BJ (cell line): ENCODE results near the gene MUC6. TPM values are rescaled to one million over a fixed set of nuclear protein-coding genes. Genes with fewer than 3 reads are reported as not detected.

Experiments used
- CTCF ChIA-PET: fragments of 350-600 bp; formaldehyde crosslinking; extraction: SDS; loops from one replicate; lab custom pipeline; 2021; ENCODE audit warnings: antibody characterized with exemption, inconsistent platforms; lab: Yijun Ruan, JAX
- POLR2A ChIA-PET: fragments of 300-600 bp; sonication (Branson Sonifier 250); formaldehyde crosslinking; extraction: SDS; loops from one replicate; lab custom pipeline; 2021; ENCODE audit warnings: antibody characterized with exemption; lab: Charles Lee
- DNase-seq: peaks from one replicate; pipeline ENCODE4 v3.0.0-alpha.2; 2011; ENCODE audit warnings: low read depth
- H3K27me3 ChIP-seq: 2 replicates; pipeline ENCODE4 v1.6.0; 2011; ENCODE audit warnings: low read length; ENCODE audit not compliant: control insufficient read depth, insufficient read depth
- H3K36me3 ChIP-seq: 2 replicates; pipeline ENCODE4 v1.5.1; 2011; ENCODE audit warnings: low read length; ENCODE audit not compliant: control insufficient read depth, insufficient read depth
- H3K4me3 ChIP-seq: 2 replicates; pipeline ENCODE4 v1.5.1; 2011; ENCODE audit warnings: low read depth, mild to moderate bottlenecking, control low read depth, low read length
- CTCF ChIP-seq: IDR thresholded peaks from 2 replicates; pipeline ENCODE4 v1.5.1; 2011; ENCODE audit warnings: low read depth, mild to moderate bottlenecking, control low read depth, inconsistent platforms, low read length, moderate library complexity; ENCODE audit not compliant: insufficient read depth
- polyA plus RNA-seq: library from polyadenylated mRNA; depleted of rRNA; stranded (reverse); fragments of >200 nt; gene quantifications from 2 replicates; pipeline ENCODE4 v1.2.3, GENCODE V29; 2011; rRNA removed

MUC6 gene
- polyA plus RNA-seq, 1 experiment = not detected

DNA sequence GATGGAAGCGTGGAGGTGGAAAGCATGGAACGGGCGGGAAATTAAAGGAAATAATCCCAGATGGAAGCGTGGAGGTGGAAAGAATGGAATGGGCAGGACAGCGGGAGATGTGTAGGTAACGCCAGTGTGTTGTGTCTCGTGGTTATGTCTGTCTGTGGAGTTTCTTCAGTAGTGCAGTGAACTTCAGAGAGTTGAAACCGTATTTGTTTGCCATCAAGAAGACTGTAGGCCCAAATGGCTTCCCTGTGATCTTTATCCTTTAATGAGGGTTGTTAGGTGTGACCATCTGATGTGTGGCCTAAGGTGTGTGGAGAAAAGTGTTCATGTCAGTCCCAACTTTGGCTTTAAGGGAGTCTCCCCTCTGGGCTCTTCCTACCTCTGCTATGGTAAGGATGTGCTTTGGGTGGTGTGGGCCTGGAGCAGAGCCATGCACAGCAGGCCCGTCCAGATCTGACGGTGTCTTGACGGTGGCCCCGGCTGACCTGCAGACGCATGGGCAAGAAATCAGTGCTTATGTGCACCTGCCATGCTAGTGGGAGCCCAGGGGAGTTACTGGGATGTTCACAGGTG lies 71.2 kb downstream of the MUC6 start:
- H3K4me3 ChIP-seq = no peak overlapping the region
- no peaks in the 10 kb centered on the region for H3K27me3 ChIP-seq
- no peak for TF ChIP-seq CTCF
- CTCF ChIA-PET = no interaction called here
- DNase-seq = no peak
- POLR2A ChIA-PET = no interaction called here
- H3K36me3 ChIP-seq = peaks cover 10% of the 10 kb centered on the region

DNA sequence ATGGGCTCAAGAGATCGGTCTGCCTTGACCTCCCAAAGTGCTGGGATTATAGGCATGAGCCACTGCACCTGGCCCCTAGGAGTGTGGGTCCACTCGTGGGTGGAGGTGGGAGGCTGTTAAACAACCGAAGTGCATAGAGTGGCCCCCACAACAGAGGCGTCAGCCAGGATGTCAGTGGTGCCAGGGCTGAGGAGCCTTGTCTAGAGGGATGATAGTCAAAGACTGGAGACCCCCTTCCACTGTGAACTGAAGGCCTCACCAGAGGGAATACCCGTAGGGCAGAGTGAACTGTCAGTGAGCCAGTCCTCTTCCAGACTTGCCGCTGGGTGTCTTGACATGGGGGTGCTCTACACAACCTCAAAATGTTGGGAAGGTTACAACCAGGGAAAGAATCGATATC lies 72.7 kb downstream of the MUC6 start:
- ChIA-PET POLR2A (no interaction called here), CTCF (interaction anchor here (0.7 kb wide), 1 partner anchor 84 kb away, joined by 3 read pairs; no protein-coding TSS in a partner anchor)
- TF ChIP-seq CTCF = no peak
- no peak for DNase-seq
- Histone ChIP-seq H3K27me3 (no peaks in the 10 kb centered on the region), H3K36me3 (peaks cover 7% of the 10 kb centered on the region), H3K4me3 (no peak overlapping the region)

Other genes starting within 250 kb of the MUC6 start
- gene CEND1, start 246.6 kb downstream of the MUC6 start, polyA plus RNA-seq = 0.23 and 0.25 TPM in 2 replicates
- 12.4 and 25.5 TPM in 2 replicates for gene SLC25A22, start 238.4 kb downstream of the MUC6 start, polyA plus RNA-seq
- 6.8 and 11.2 TPM in 2 replicates for gene PIDD1, start 231.5 kb downstream of the MUC6 start, polyA plus RNA-seq
- gene RPLP2, start 226.8 kb downstream of the MUC6 start, polyA plus RNA-seq = 1,103 and 1,199 TPM in 2 replicates
- gene PNPLA2, start 217.8 kb downstream of the MUC6 start, polyA plus RNA-seq = 32.0 and 53.1 TPM in 2 replicates
- gene CRACR2B, start 208.8 kb downstream of the MUC6 start, polyA plus RNA-seq = 0.16 and 0.18 TPM in 2 replicates
- 1,448 and 2,262 TPM in 2 replicates for gene CD151, start 203.8 kb downstream of the MUC6 start, polyA plus RNA-seq
- gene POLR2L, start 194.2 kb downstream of the MUC6 start, polyA plus RNA-seq = 308 and 734 TPM in 2 replicates
- 145 and 295 TPM in 2 replicates for gene TSPAN4, start 193.9 kb downstream of the MUC6 start, polyA plus RNA-seq
- 122 and 178 TPM in 2 replicates for gene CHID1, start 125.9 kb downstream of the MUC6 start, polyA plus RNA-seq
- gene AP2A2, start 110.8 kb downstream of the MUC6 start, polyA plus RNA-seq = 53.3 and 76.5 TPM in 2 replicates
- not detected in 2 replicates for gene MUC2, start 38.2 kb upstream of the MUC6 start, polyA plus RNA-seq
- gene MUC5AC, start 121.2 kb upstream of the MUC6 start, polyA plus RNA-seq = not detected in 2 replicates
- gene MUC5B, start 186.3 kb upstream of the MUC6 start, polyA plus RNA-seq = not detected in 2 replicates